Measurements from ENCODE around the gene TCIRG1.

DNA sequence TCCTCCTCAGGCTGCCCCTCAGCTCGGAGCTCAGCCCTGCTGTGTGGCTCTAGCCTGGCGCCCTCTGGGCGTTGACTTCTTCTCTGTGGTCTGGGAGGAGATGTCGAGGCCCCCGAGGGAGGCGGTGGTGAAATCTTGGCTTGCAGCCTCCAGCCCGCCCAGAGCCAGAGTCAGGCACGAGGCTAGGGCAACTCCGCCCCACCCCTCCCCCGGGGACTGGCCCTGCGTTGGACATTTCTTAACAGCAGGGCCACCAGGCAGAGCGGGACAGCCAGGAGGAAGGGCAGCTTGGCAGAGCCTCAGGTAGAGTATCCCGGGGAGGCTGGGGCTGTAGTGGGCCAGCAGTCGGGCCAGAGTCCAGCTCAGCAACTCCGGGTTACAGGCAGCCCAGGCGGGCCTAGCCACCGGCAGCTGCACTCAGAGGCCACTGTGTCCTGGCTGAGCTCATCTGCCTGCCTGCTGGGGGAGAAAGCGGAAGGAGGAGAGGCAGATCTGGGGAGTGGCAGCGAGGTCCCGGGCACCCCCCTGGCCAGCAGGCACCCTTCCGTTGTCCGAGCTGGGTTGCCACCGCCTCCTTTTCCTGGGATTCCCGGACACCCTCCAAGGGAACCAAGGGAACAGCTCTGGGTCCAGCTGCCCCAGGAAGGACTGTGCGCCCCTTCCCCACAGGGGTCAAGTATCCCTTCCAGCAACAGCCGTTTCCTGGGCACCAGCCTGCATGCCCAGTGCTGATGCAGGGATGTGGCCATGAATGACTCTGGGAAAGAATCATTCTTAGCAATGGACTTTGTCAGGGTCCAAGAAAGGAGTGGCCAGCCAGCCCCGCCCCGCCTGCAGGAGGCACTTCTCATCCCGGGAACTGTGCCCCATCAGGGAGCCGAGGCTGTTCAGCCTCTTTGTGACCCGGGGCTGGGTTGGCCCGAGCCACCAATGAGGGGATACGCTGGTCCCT lies 28.5 kb upstream of the TCIRG1 start, which contains the start of gene ALDH3B1:
- TF ChIP-seq TAF1 (IDR thresholded peaks at IDR 0.05; ENCODE audit: low read depth) (peak; percentile 64), RAD21 (IDR thresholded peaks at IDR 0.05; ENCODE audit: low read depth) (0 out of 2 replicates have a peak, but pooled peaks have one; percentile 2), TCF12 (IDR thresholded peaks at IDR 0.05; ENCODE audit: low read depth) (peak; percentile 86)
- TF ChIP-seq, protein P1, sequence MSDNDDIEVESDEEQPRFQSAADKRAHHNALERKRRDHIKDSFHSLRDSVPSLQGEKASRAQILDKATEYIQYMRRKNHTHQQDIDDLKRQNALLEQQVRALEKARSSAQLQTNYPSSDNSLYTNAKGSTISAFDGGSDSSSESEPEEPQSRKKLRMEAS (IDR thresholded peaks at IDR 0.05): peak; percentile 94
